SK-N-SH treated with all-trans-retinoic acid at 6 μM for 48 hours (cell line): ENCODE results near the gene LHFPL6.

Experiments used
- ATAC-seq: fragments of 200-7000 bp; cut with Tn5 transposase; 3 replicates; pipeline ENCODE4 v1.9.1; 2020; ENCODE audit warnings: mild to moderate bottlenecking, moderate library complexity
- ARNTL ChIP-seq: fragments of 450-650 bp; formaldehyde crosslinking; IDR thresholded peaks from 2 replicates; pipeline ENCODE4 v1.5.0; 2020; ENCODE audit warnings: low read depth, mild to moderate bottlenecking, moderate library complexity, borderline replicate concordance
- CREB5 ChIP-seq: fragments of 250-450 bp; sonication (Bioruptor Pico); IDR thresholded peaks from 2 replicates; pipeline ENCODE4 v1.5.1; 2020; ENCODE audit warnings: low read depth, mild to moderate bottlenecking, moderate library complexity
- CSDC2 ChIP-seq: fragments of 250-450 bp; sonication (Bioruptor Pico); IDR thresholded peaks from 2 replicates; pipeline ENCODE4 v1.5.0; 2020; ENCODE audit warnings: mild to moderate bottlenecking, moderate library complexity
- CSRNP3 ChIP-seq: fragments of 250-450 bp; sonication (Bioruptor Pico); IDR thresholded peaks from 2 replicates; pipeline ENCODE4 v1.5.1; 2021; ENCODE audit warnings: mild to moderate bottlenecking, moderate library complexity
- ESRRG ChIP-seq: fragments of 250-450 bp; sonication (Bioruptor Pico); IDR thresholded peaks from 2 replicates; pipeline ENCODE4 v1.6.1; 2021; ENCODE audit warnings: mild to moderate bottlenecking
- ISL1 ChIP-seq: fragments of 250-450 bp; sonication (Bioruptor Pico); IDR thresholded peaks from 2 replicates; pipeline ENCODE4 v2.1.2; 2022; ENCODE audit warnings: mild to moderate bottlenecking, moderate library complexity
- OSR1 ChIP-seq: fragments of 250-450 bp; sonication (Bioruptor Pico); IDR thresholded peaks from 2 replicates; pipeline ENCODE4 v1.8.0; 2022; ENCODE audit warnings: moderate library complexity, mild to moderate bottlenecking, inconsistent platforms
- PATZ1 ChIP-seq: fragments of 250-450 bp; sonication (Bioruptor Pico); IDR thresholded peaks from 2 replicates; pipeline ENCODE4 v1.8.0; 2020; ENCODE audit warnings: mild to moderate bottlenecking, moderate library complexity, borderline replicate concordance
- POU6F1 ChIP-seq: fragments of 250-450 bp; sonication (Bioruptor Pico); IDR thresholded peaks from 2 replicates; pipeline ENCODE4 v1.8.0; 2021; ENCODE audit warnings: low read depth, mild to moderate bottlenecking, moderate library complexity, borderline replicate concordance
- PPARA ChIP-seq: fragments of 250-450 bp; sonication (Bioruptor Pico); IDR thresholded peaks from 2 replicates; pipeline ENCODE4 v1.5.0; 2020; ENCODE audit warnings: mild to moderate bottlenecking, borderline replicate concordance
- RARB ChIP-seq: fragments of 250-450 bp; sonication (Bioruptor Pico); IDR thresholded peaks from 2 replicates; pipeline ENCODE4 v1.8.0; 2021; ENCODE audit warnings: mild to moderate bottlenecking, moderate library complexity
- TCF4 ChIP-seq: fragments of 250-450 bp; sonication (Bioruptor Pico); IDR thresholded peaks from 2 replicates; pipeline ENCODE4 v1.8.0; 2021; ENCODE audit warnings: mild to moderate bottlenecking, moderate library complexity, borderline replicate concordance
- TSHZ2 ChIP-seq: fragments of 250-450 bp; sonication (Bioruptor Pico); IDR thresholded peaks from 2 replicates; pipeline ENCODE4 v1.5.0; 2020; ENCODE audit warnings: mild to moderate bottlenecking, moderate library complexity
- ZC3H10 ChIP-seq: fragments of 250-450 bp; sonication (Bioruptor Pico); IDR thresholded peaks from 2 replicates; pipeline ENCODE4 v1.5.1; 2021; ENCODE audit warnings: mild to moderate bottlenecking, moderate library complexity
- ZFP3 ChIP-seq: fragments of 250-450 bp; sonication (Bioruptor Pico); IDR thresholded peaks from 2 replicates; pipeline ENCODE4 v1.5.0; 2020; ENCODE audit warnings: mild to moderate bottlenecking, moderate library complexity
- ZFP30 ChIP-seq: fragments of 450-650 bp; formaldehyde crosslinking; IDR thresholded peaks from 2 replicates; pipeline ENCODE4 v1.5.0; 2022; ENCODE audit warnings: mild to moderate bottlenecking, moderate library complexity
- ZNF565 ChIP-seq: fragments of 450-650 bp; formaldehyde crosslinking; conservative IDR thresholded peaks from 2 replicates; pipeline ENCODE4 v1.5.0; 2020; ENCODE audit warnings: low read depth, mild to moderate bottlenecking, moderate library complexity
- ZNF70 ChIP-seq: fragments of 450-650 bp; formaldehyde crosslinking; IDR thresholded peaks from 2 replicates; pipeline ENCODE4 v1.5.0; 2020; ENCODE audit warnings: mild to moderate bottlenecking, moderate library complexity
- ZNF8 ChIP-seq: fragments of 450-650 bp; formaldehyde crosslinking; IDR thresholded peaks from 2 replicates; pipeline ENCODE4 v1.5.0; 2020; ENCODE audit warnings: mild to moderate bottlenecking, moderate library complexity

Gene LHFPL6

GRCh38 chr13:39536274-39536673 is 66.7 kb downstream of the LHFPL6 start:
- ATAC-seq, result no peak
- TF ChIP-seq RARB, result no peak
- no peak for TF ChIP-seq PATZ1
- no peak for TF ChIP-seq ESRRG (CRISPR knock-in tag)
- TF ChIP-seq, all 23 proteins: peak for 0

- no peak for ATAC-seq
- TF ChIP-seq ISL1 (CRISPR knock-in tag) (no peak), TSHZ2 (CRISPR knock-in tag) (no peak), CREB5 (CRISPR knock-in tag) (no peak), ZC3H10 (no peak), ARNTL (CRISPR knock-in tag) (no peak), ZNF8 (CRISPR knock-in tag) (no peak), TCF4 (CRISPR knock-in tag) (no peak), OSR1 (CRISPR knock-in tag) (no peak), CSDC2 (CRISPR knock-in tag) (no peak), PPARA (CRISPR knock-in tag) (no peak), POU6F1 (no peak), PATZ1 (no peak), CSRNP3 (no peak), ZFP30 (CRISPR knock-in tag) (no peak), ESRRG (CRISPR knock-in tag) (no peak), ZNF70 (CRISPR knock-in tag) (no peak)
These were observed 69.3 kb downstream of the LHFPL6 start for GRCh38 chr13:39533651-39534150.

- no peak for ATAC-seq
- TF ChIP-seq ZNF70 (CRISPR knock-in tag) (no peak), CREB5 (CRISPR knock-in tag) (no peak), ARNTL (CRISPR knock-in tag) (no peak), ZFP3 (CRISPR knock-in tag) (no peak), OSR1 (CRISPR knock-in tag) (no peak), ZFP30 (CRISPR knock-in tag) (no peak), PPARA (CRISPR knock-in tag) (no peak), ESRRG (CRISPR knock-in tag) (no peak), ZNF565 (no peak)
These were observed 71.3 kb downstream of the LHFPL6 start for GRCh38 chr13:39531646-39532045.
